Keratinocyte (primary cell): ENCODE measurements around the gene IL17RC.

Source experiments
- EZH2 ChIP-seq: IDR thresholded peaks from one replicate; pipeline ENCODE4 v1.6.1; 2012; ENCODE audit warnings: inconsistent platforms, mild to moderate bottlenecking, low read length, moderate library complexity
- TF ChIP-seq, protein P1 (sequence below), 3 experiments: IDR thresholded peaks in 1 of 3; conservative IDR thresholded peaks in 1 of 3; optimal IDR thresholded peaks in 1 of 3; 2 replicates in 2 of 3; 3 replicates in 1 of 3; pipeline versions ENCODE3 to v1.5.1; 2011; ENCODE audit warnings: low read length in 3 of 3, mild to moderate bottlenecking in 3 of 3, moderate library complexity in 2 of 3, control low read depth in 1 of 3, inconsistent platforms in 1 of 3; ENCODE audit not compliant: insufficient read depth in 2 of 3; ENCODE audit errors: extremely low read depth in 1 of 3

DNA sequence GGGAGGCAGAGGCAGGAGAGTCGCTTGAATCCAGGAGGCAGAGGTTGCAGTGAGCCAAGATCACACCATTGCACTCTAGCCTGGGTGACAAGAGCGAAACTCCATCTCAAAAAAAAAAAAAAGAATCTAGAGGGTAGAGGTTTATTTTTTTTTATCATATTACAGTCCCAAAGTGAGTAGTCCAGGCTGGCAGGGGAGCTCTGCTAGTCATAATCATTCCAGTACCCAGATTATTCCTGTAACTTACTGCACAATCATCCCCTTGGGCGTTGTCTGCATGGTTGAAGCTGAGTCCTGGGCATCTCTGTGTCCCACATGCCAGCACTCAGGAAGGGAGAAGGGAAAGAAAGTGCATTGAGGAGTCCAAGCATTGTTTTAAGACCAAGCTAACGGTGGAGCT, 25.3 kb downstream of the IL17RC start:
- TF ChIP-seq, protein P1, sequence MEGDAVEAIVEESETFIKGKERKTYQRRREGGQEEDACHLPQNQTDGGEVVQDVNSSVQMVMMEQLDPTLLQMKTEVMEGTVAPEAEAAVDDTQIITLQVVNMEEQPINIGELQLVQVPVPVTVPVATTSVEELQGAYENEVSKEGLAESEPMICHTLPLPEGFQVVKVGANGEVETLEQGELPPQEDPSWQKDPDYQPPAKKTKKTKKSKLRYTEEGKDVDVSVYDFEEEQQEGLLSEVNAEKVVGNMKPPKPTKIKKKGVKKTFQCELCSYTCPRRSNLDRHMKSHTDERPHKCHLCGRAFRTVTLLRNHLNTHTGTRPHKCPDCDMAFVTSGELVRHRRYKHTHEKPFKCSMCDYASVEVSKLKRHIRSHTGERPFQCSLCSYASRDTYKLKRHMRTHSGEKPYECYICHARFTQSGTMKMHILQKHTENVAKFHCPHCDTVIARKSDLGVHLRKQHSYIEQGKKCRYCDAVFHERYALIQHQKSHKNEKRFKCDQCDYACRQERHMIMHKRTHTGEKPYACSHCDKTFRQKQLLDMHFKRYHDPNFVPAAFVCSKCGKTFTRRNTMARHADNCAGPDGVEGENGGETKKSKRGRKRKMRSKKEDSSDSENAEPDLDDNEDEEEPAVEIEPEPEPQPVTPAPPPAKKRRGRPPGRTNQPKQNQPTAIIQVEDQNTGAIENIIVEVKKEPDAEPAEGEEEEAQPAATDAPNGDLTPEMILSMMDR (optimal IDR thresholded peaks at IDR 0.05 in 1 of 3, IDR thresholded peaks at IDR 0.05 in 1 of 3, conservative IDR thresholded peaks at IDR 0.05 in 1 of 3; ENCODE audit: extremely low read depth in 1 of 3, insufficient read depth in 2 of 3, low read length in 3 of 3), result no peak
- TF ChIP-seq EZH2, result no peak
